Activated T-cell treated with anti-CD3 and anti-CD28 coated beads, Interleukin-2, amount 50 U/mL, for 4 hours (primary cell): ENCODE data around the gene KCNT2. TPM values are rescaled to one million over a fixed set of nuclear protein-coding genes. Genes with fewer than 3 reads are reported as not detected.
"Not testable (repeated sequence)": the region's sequence is repeated elsewhere in the genome, so short reads cannot be mapped to it uniquely, and the experiment has no call there.

Source experiments
- ATAC-seq, 2 donors: fragments of 200-7000 bp; cut with Tn5 transposase; one replicate each; pipeline ENCODE4 v1.10.0; 2021
- DNase-seq: peaks from one replicate; pipeline ENCODE4 v3.0.0-alpha.2; 2020
- H3K27me3 Mint-ChIP-seq: one replicate; pipeline ENCODE4 v1.8.0; 2021; ENCODE audit warnings: low read depth, mixed read lengths
- H3K36me3 Mint-ChIP-seq: one replicate; pipeline ENCODE4 v1.8.0; 2022; ENCODE audit warnings: mixed read lengths; ENCODE audit not compliant: insufficient read depth
- H3K4me1 Mint-ChIP-seq: one replicate; pipeline ENCODE4 v1.8.0; 2021; ENCODE audit warnings: low read depth, mixed read lengths
- H3K4me3 Mint-ChIP-seq: one replicate; pipeline ENCODE4 v1.8.0; 2021; ENCODE audit warnings: mild to moderate bottlenecking, moderate library complexity, mixed read lengths
- H3K9me3 Mint-ChIP-seq: one replicate; pipeline ENCODE4 v1.8.0; 2021; ENCODE audit warnings: mixed read lengths
- total RNA-seq, 3 donors: library from RNA; stranded (reverse); gene quantifications; one replicate each; pipeline ENCODE4 v1.2.1, GENCODE V29; 2021

Gene KCNT2
- total RNA-seq, 3 donors from 2014 or later, result not detected

GRCh38 chr1:196558411-196558810 is 49.8 kb downstream of the KCNT2 start:
- peaks cover 1% of the 10 kb centered on the region for H3K27me3 Mint-ChIP-seq
- peaks cover 13% of the 10 kb centered on the region for H3K9me3 Mint-ChIP-seq
- H3K36me3 Mint-ChIP-seq, result no peaks in the 10 kb centered on the region
- ATAC-seq (no peak), DNase-seq (no peak)
- no peak overlapping the region for H3K4me3 Mint-ChIP-seq
- no peaks in the 10 kb centered on the region for H3K4me1 Mint-ChIP-seq

- Mint-ChIP-seq H3K9me3 (peaks cover 13% of the 10 kb centered on the region), H3K27me3 (peaks cover 1% of the 10 kb centered on the region), H3K4me1 (no peaks in the 10 kb centered on the region), H3K4me3 (no peak overlapping the region), H3K36me3 (no peaks in the 10 kb centered on the region)
- ATAC-seq (no peak), DNase-seq (no peak)
Observed at GRCh38 chr1:196557797-196558196, 50.4 kb downstream of the KCNT2 start.

- H3K9me3 Mint-ChIP-seq, result peaks cover 4% of the 10 kb centered on the region
- H3K4me3 Mint-ChIP-seq, result no peak overlapping the region
- no peaks in the 10 kb centered on the region for H3K27me3 Mint-ChIP-seq
- DNase-seq (no peak), ATAC-seq (no peak)
- H3K4me1 Mint-ChIP-seq, result no peaks in the 10 kb centered on the region
- H3K36me3 Mint-ChIP-seq, result no peaks in the 10 kb centered on the region
Observed at GRCh38 chr1:196550731-196551130, 57.5 kb downstream of the KCNT2 start.

- no peak for ATAC-seq
- DNase-seq, result no peak
- H3K4me3 Mint-ChIP-seq, result no peak overlapping the region
- no peaks in the 10 kb centered on the region for H3K9me3 Mint-ChIP-seq
- H3K27me3 Mint-ChIP-seq, result no peaks in the 10 kb centered on the region
- H3K4me1 Mint-ChIP-seq, result no peaks in the 10 kb centered on the region
- H3K36me3 Mint-ChIP-seq, result no peaks in the 10 kb centered on the region
Observed at GRCh38 chr1:196546272-196547111, 61.7 kb downstream of the KCNT2 start.

- Mint-ChIP-seq H3K4me1 (no peaks in the 10 kb centered on the region), H3K27me3 (no peaks in the 10 kb centered on the region), H3K9me3 (no peaks in the 10 kb centered on the region), H3K36me3 (no peaks in the 10 kb centered on the region), H3K4me3 (no peak overlapping the region)
- ATAC-seq, result no peak
- no peak for DNase-seq
Observed at GRCh38 chr1:196545222-196545621, 63.0 kb downstream of the KCNT2 start.

- H3K36me3 Mint-ChIP-seq, result no peaks in the 10 kb centered on the region
- no peak for DNase-seq
- H3K4me3 Mint-ChIP-seq, result no peak overlapping the region
- no peaks in the 10 kb centered on the region for H3K9me3 Mint-ChIP-seq
- no peak for ATAC-seq
- H3K27me3 Mint-ChIP-seq, result no peaks in the 10 kb centered on the region
- H3K4me1 Mint-ChIP-seq, result no peaks in the 10 kb centered on the region
Observed at GRCh38 chr1:196544617-196545016, 63.6 kb downstream of the KCNT2 start.

- Mint-ChIP-seq H3K27me3 (no peaks in the 10 kb centered on the region), H3K36me3 (no peaks in the 10 kb centered on the region), H3K9me3 (peaks cover under 1% of the 10 kb centered on the region), H3K4me3 (no peak overlapping the region), H3K4me1 (no peaks in the 10 kb centered on the region)
- DNase-seq, result no peak
- ATAC-seq, result no peak
Observed at GRCh38 chr1:196543833-196544232, 64.4 kb downstream of the KCNT2 start.

GRCh38 chr1:196538473-196538872 is 69.8 kb downstream of the KCNT2 start:
- Mint-ChIP-seq H3K4me3 (no peak overlapping the region), H3K36me3 (no peaks in the 10 kb centered on the region), H3K27me3 (no peaks in the 10 kb centered on the region), H3K9me3 (peaks cover 16% of the 10 kb centered on the region), H3K4me1 (no peaks in the 10 kb centered on the region)
- ATAC-seq, result no peak
- DNase-seq, result no peak

- no peak for DNase-seq
- H3K4me1 Mint-ChIP-seq, result no peaks in the 10 kb centered on the region
- H3K36me3 Mint-ChIP-seq, result no peaks in the 10 kb centered on the region
- ATAC-seq, result no peak
- H3K9me3 Mint-ChIP-seq, result peaks cover 16% of the 10 kb centered on the region
- H3K4me3 Mint-ChIP-seq, result no peak overlapping the region
- no peaks in the 10 kb centered on the region for H3K27me3 Mint-ChIP-seq
Observed at GRCh38 chr1:196535727-196536126, 72.5 kb downstream of the KCNT2 start.

GRCh38 chr1:196531737-196532524 is 76.3 kb downstream of the KCNT2 start:
- Mint-ChIP-seq H3K36me3 (no peaks in the 10 kb centered on the region), H3K9me3 (peaks cover 5% of the 10 kb centered on the region), H3K4me3 (no peak overlapping the region), H3K4me1 (no peaks in the 10 kb centered on the region), H3K27me3 (no peaks in the 10 kb centered on the region)
- DNase-seq (no peak), ATAC-seq (no peak)

- Mint-ChIP-seq H3K4me1 (no peaks in the 10 kb centered on the region), H3K9me3 (peaks cover 5% of the 10 kb centered on the region), H3K36me3 (no peaks in the 10 kb centered on the region), H3K27me3 (no peaks in the 10 kb centered on the region), H3K4me3 (no peak overlapping the region)
- ATAC-seq (no peak), DNase-seq (no peak)
Observed at GRCh38 chr1:196527919-196528318, 80.3 kb downstream of the KCNT2 start.

GRCh38 chr1:196522574-196523345 is 85.5 kb downstream of the KCNT2 start:
- not testable (repeated sequence) for H3K4me1 Mint-ChIP-seq, H3K4me3 Mint-ChIP-seq, H3K9me3 Mint-ChIP-seq, ATAC-seq, DNase-seq, H3K36me3 Mint-ChIP-seq, H3K27me3 Mint-ChIP-seq

GRCh38 chr1:196517193-196517592 is 91.0 kb downstream of the KCNT2 start:
- Mint-ChIP-seq H3K27me3 (no peaks in the 10 kb centered on the region), H3K4me1 (no peaks in the 10 kb centered on the region), H3K36me3 (no peaks in the 10 kb centered on the region), H3K4me3 (no peak overlapping the region), H3K9me3 (no peaks in the 10 kb centered on the region)
- DNase-seq (no peak), ATAC-seq (no peak)

- Mint-ChIP-seq H3K4me1 (no peaks in the 10 kb centered on the region), H3K9me3 (no peaks in the 10 kb centered on the region), H3K36me3 (no peaks in the 10 kb centered on the region), H3K27me3 (no peaks in the 10 kb centered on the region), H3K4me3 (no peak overlapping the region)
- ATAC-seq (no peak), DNase-seq (no peak)
Observed at GRCh38 chr1:196516373-196516772, 91.9 kb downstream of the KCNT2 start.
